OCI-LY3 (cell line): Measurements from ENCODE around the gene TGFB1.

ENCODE experiments used
- H2AFZ ChIP-seq: fragments of 200-600, 300-600 bp; shearing (Covaris generic); 2 replicates; pipeline ENCODE4 v1.6.0; 2014; ENCODE audit warnings: antibody characterized with exemption, low read depth, low read length
- H3K27ac ChIP-seq: fragments of 200-600, 300-600 bp; sonication (generic); 2 replicates; pipeline ENCODE4 v1.5.1; 2014; ENCODE audit warnings: mild to moderate bottlenecking, low read length, moderate library complexity, mixed read lengths
- H3K27me3 ChIP-seq: fragments of 200-600, 300-600 bp; sonication (generic); 2 replicates; pipeline ENCODE4 v1.6.1; 2014; ENCODE audit warnings: low read depth, low read length, mixed read lengths
- H3K36me3 ChIP-seq: fragments of 200-600, 300-600 bp; sonication (generic); replicated peaks from 2 replicates; pipeline ENCODE3; 2014; ENCODE audit warnings: low read depth, low read length, mixed read lengths
- H3K4me1 ChIP-seq: fragments of 300-600, 200-600 bp; sonication (generic); 2 replicates; pipeline ENCODE4 v1.6.1; 2014; ENCODE audit warnings: low read length, mixed read lengths
- H3K4me2 ChIP-seq: fragments of 200-600, 300-600 bp; sonication (generic); 2 replicates; pipeline ENCODE4 v1.6.1; 2014; ENCODE audit warnings: low read length, mixed read lengths
- H3K4me3 ChIP-seq: fragments of 300-600, 200-600 bp; sonication (generic); 2 replicates; pipeline ENCODE4 v1.5.1; 2014; ENCODE audit warnings: antibody characterized with exemption, mild to moderate bottlenecking, low read length, moderate library complexity
- H3K79me2 ChIP-seq: fragments of 300-600, 200-600 bp; shearing (Covaris generic); 2 replicates; pipeline ENCODE4 v1.6.1; 2014; ENCODE audit warnings: mild to moderate bottlenecking, low read length, mixed read lengths
- H3K9ac ChIP-seq: fragments of 300-600, 200-600 bp; shearing (Covaris generic); 2 replicates; pipeline ENCODE4 v1.6.0; 2014; ENCODE audit warnings: mild to moderate bottlenecking, low read length, moderate library complexity
- H3K9me3 ChIP-seq: fragments of 200-600, 300-600 bp; shearing (Covaris generic); 2 replicates; pipeline ENCODE4 v1.6.1; 2014; ENCODE audit warnings: low read length, mixed read lengths; ENCODE audit not compliant: insufficient read depth
- H4K20me1 ChIP-seq: fragments of 200-600, 300-600 bp; sonication (generic); 2 replicates; pipeline ENCODE4 v1.6.1; 2016; ENCODE audit warnings: low read length, mixed read lengths; ENCODE audit not compliant: insufficient read depth
- CTCF ChIP-seq: fragments of 200-600, 300-600 bp; sonication (generic); IDR thresholded peaks from 2 replicates; pipeline ENCODE4 v1.5.1; 2014; ENCODE audit warnings: antibody characterized with exemption, low read length, low read depth
- EZH2phosphoT487 ChIP-seq: fragments of 200-600 bp; shearing (Covaris generic); IDR thresholded peaks from 2 replicates; pipeline ENCODE4 v1.6.1; 2018; ENCODE audit warnings: antibody characterized with exemption, mixed run types, low read depth

TGFB1 gene

GRCh38 chr19:41307090-41307875, 46.4 kb downstream of the TGFB1 start:
- no peaks in the 10 kb centered on the region for H3K9me3 ChIP-seq
- peak overlapping the region; percentile 84 for H3K27ac ChIP-seq
- H3K9ac ChIP-seq, result no peak overlapping the region; the same call in 1 of the 2 replicates
- H2AFZ ChIP-seq, result no peak overlapping the region
- peaks cover 56% of the 10 kb centered on the region for H3K36me3 ChIP-seq
- H3K79me2 ChIP-seq, result peaks cover 24% of the 10 kb centered on the region
- no peak for TF ChIP-seq CTCF
- no peak for TF ChIP-seq EZH2phosphoT487
- no peaks in the 10 kb centered on the region for H4K20me1 ChIP-seq
- H3K27me3 ChIP-seq, result no peaks in the 10 kb centered on the region
- peaks cover 28% of the 10 kb centered on the region for H3K4me1 ChIP-seq
- no peak overlapping the region for H3K4me3 ChIP-seq
- H3K4me2 ChIP-seq, result no peak overlapping the region

DNA sequence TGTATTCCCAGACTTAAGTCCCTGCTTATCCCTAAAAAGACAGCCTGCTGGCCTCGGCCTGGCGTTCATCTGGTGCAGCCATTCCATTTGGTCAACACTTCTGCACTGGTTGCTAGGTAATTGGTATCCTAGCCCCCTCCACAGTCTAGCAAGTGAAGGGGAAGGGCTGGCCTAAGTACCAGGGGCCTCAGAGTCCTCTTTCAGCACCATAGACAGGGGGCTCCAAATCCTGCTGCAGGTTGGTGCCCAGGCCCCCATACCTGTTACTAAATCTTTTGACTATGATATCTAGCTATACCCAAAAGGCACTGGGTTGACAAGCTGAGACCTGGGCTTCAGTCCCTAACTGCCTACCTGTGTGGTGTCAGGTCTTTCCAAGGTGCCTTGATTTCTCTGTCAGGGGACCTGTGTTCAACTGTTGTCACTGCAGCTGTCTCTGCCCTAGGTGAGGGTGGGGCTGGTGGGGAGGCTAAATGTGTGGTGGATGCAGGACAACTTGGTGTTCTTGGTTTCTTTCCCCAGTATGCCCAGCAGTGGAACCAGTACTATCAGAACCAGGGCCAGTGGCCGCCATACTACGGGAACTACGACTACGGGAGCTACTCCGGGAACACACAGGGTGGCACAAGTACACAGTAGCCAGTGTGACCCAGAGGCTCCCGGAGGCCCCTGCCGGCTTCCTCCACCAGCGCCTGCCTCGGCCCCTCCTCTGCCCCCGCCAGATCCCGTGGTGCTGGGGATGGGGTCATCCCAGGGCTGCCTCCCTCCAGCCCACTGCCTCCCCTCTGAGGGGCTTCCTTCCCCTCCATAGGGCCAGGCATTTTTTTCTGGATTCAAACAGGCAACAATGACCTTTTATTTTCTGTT, 47.6 kb downstream of the TGFB1 start:
- Histone ChIP-seq H2AFZ (no peak overlapping the region), H3K4me3 (no peak overlapping the region), H3K9me3 (no peaks in the 10 kb centered on the region), H3K36me3 (peaks cover 63% of the 10 kb centered on the region), H3K9ac (no peak overlapping the region), H3K79me2 (peaks cover 14% of the 10 kb centered on the region), H3K4me2 (no peak overlapping the region), H3K27ac (0 out of 2 replicates have a peak overlapping the region, but pooled peaks have one; percentile 84), H3K4me1 (peaks cover 26% of the 10 kb centered on the region), H3K27me3 (no peaks in the 10 kb centered on the region), H4K20me1 (no peaks in the 10 kb centered on the region)
- no peak for TF ChIP-seq EZH2phosphoT487
- no peak for TF ChIP-seq CTCF

DNA sequence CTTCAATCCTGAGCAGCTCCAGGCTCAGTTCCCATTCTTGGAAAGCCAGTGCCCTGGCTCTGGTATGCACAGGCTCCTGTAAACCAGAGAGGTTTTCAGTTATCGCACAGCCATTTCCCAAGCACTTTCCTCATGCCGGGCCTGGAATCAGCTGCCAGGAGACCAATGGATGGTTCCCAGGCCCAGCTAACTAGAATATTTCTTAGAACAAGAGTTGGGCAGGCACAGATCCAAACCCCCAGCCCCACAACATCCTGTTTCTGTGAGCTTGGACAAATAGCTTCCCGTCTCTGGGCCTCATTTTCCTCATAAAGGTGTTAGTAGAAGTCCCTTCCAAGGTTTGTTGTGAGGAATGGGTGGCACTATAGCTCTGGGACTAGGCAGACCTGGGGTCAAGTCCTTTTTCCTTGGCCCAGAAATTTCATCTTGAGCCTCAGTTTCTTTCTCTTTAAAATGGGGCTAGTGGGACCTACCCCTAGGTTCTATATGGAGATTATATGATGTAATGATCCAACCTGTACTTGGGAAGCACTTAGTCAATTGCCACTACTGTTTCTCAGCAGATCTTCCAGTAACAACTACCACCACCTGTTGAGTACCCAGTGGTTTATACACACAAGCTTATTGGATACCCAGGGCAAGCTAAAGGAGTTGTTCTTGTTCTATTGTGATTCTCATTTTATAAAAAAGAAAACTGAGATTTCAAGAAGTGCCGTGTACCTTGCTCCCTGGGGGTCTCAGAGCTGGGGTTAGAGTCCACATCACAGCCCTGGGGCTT, 48.8 kb downstream of the TGFB1 start:
- no peak overlapping the region for H3K27ac ChIP-seq
- TF ChIP-seq EZH2phosphoT487 (no peak), CTCF (no peak)
- H3K4me1 ChIP-seq, result peaks cover 24% of the 10 kb centered on the region

More for the DNA sequence above, 48.8 kb downstream of the TGFB1 start:
- Histone ChIP-seq H3K9ac (no peak overlapping the region), H3K4me2 (no peak overlapping the region), H3K9me3 (no peaks in the 10 kb centered on the region), H4K20me1 (no peaks in the 10 kb centered on the region), H2AFZ (no peak overlapping the region), H3K27me3 (no peaks in the 10 kb centered on the region), H3K4me3 (no peak overlapping the region), H3K79me2 (peaks cover 8% of the 10 kb centered on the region; the same call in 1 of the 2 replicates), H3K36me3 (peaks cover 76% of the 10 kb centered on the region)
